Vagina (tissue), 2 donors: ENCODE results near the gene PPDPF. TPM values are rescaled to one million over a fixed set of nuclear protein-coding genes. Genes with fewer than 3 reads are reported as not detected.

Source experiments
- DNase-seq, 2 donors: peaks; one replicate each; pipeline ENCODE4 v3.0.0-alpha.2; 2017; ENCODE audit errors: extremely low spot score in 2 of 2
- H3K27ac ChIP-seq: fragments of 200-600 bp; sonication (generic); one replicate; pipeline ENCODE4 v1.5.1; 2019
- H3K27me3 ChIP-seq: fragments of 200-600 bp; sonication (generic); one replicate; pipeline ENCODE4 v1.5.1; 2019
- H3K36me3 ChIP-seq, 2 donors: fragments of 200-600 bp; sonication (generic); one replicate each; pipeline ENCODE4 v1.5.1; 2017 to 2019
- H3K4me1 ChIP-seq: fragments of 200-600 bp; sonication (generic); one replicate; pipeline ENCODE4 v1.5.1; 2019
- H3K4me3 ChIP-seq, 2 donors: fragments of 200-600 bp; sonication (generic); 1 replicate in 1 of 2; 2 replicates in 1 of 2; pipeline ENCODE4 v1.5.1; 2016 to 2019
- H3K9me3 ChIP-seq: fragments of 200-600 bp; sonication (generic); one replicate; pipeline ENCODE4 v1.5.1; 2019
- CTCF ChIP-seq, 3 experiments: fragments of 450-650 bp in 2 of 3; fragments of 200-600 bp in 1 of 3; sonication (generic) in 1 of 3; IDR thresholded peaks; one replicate each; pipeline ENCODE4 v1.5.1; 2017 to 2019; ENCODE audit warnings: antibody characterized with exemption in 3 of 3, mild to moderate bottlenecking in 2 of 3, moderate library complexity in 2 of 3
- POLR2A ChIP-seq, 2 donors: fragments of 450-650 bp; IDR thresholded peaks; one replicate each; pipeline ENCODE4 v1.6.1; 2017; ENCODE audit warnings: antibody characterized with exemption in 2 of 2, mild to moderate bottlenecking in 2 of 2, moderate library complexity in 2 of 2
- POLR2AphosphoS5 ChIP-seq, 2 donors: sonication (generic); formaldehyde crosslinking; IDR thresholded peaks; one replicate each; pipeline ENCODE4 v1.9.0; 2017; ENCODE audit warnings: antibody characterized with exemption in 2 of 2, mild to moderate bottlenecking in 2 of 2, low read depth in 1 of 2; ENCODE audit not compliant: insufficient read depth in 1 of 2
- intact Hi-C: fragments of 100-400 bp; cut with DNase I; formaldehyde crosslinking; loops from one replicate; pipeline ENCODE4 v1.15.1; 2023
- total RNA-seq: library from RNA; depleted of rRNA; stranded (reverse); fragments of >200 nt; gene quantifications from one replicate; pipeline ENCODE4 v1.2.3, GENCODE V29; 2016

Gene PPDPF
- total RNA-seq, 1 donor from 2014 or later: 198 TPM

DNA sequence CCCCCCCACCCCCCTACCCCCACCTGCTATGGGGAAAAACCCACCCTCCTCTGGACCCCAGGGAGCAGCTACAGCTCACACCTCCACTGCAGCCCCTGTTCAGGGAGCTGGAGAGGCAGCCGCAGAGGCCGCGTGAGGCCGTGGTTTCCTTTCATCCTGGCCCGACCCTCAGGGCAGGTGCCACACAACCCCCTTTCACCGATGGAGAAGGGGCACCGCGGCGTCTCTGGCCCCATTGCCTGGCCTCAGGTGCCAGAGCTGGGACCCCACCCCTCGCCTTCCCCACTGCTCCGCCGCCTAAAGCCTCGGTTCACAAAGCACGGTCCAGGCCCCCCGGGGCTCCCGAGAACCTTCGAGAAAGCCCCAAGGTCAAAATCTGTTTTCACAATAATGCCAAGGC is 36.3 kb upstream of the PPDPF start:
- Histone ChIP-seq H3K9me3 (no peaks in the 10 kb centered on the region), H3K36me3 (no peaks in the 10 kb centered on the region), H3K27me3 (peaks cover 6% of the 10 kb centered on the region), H3K4me3 (no peak overlapping the region), H3K4me1 (no peaks in the 10 kb centered on the region), H3K27ac (no peak overlapping the region)
- intact Hi-C loops: no loop called here
- TF ChIP-seq POLR2AphosphoS5 (IDR thresholded peaks at IDR 0.05; ENCODE audit: insufficient read depth in 1 of 2, low read depth in 1 of 2): no peak
- TF ChIP-seq POLR2A (IDR thresholded peaks at IDR 0.05): no peak
- TF ChIP-seq CTCF (IDR thresholded peaks at IDR 0.05): no peak
- no peak for DNase-seq

- peaks cover 6% of the 10 kb centered on the region for H3K27me3 ChIP-seq
- no peak overlapping the region for H3K4me3 ChIP-seq
- H3K9me3 ChIP-seq: no peaks in the 10 kb centered on the region
- H3K27ac ChIP-seq: no peak overlapping the region
- TF ChIP-seq POLR2A (IDR thresholded peaks at IDR 0.05) (no peak), POLR2AphosphoS5 (IDR thresholded peaks at IDR 0.05; ENCODE audit: insufficient read depth in 1 of 2, low read depth in 1 of 2) (no peak), CTCF (IDR thresholded peaks at IDR 0.05) (no peak)
- no peaks in the 10 kb centered on the region for H3K4me1 ChIP-seq
- intact Hi-C loops: no loop called here
- no peak for DNase-seq
- H3K36me3 ChIP-seq: no peaks in the 10 kb centered on the region
These were observed 35.7 kb upstream of the PPDPF start for GRCh38 chr20:63484651-63485403.

GRCh38 chr20:63486300-63486855 is 34.2 kb upstream of the PPDPF start:
- H3K27me3 ChIP-seq: peaks cover 9% of the 10 kb centered on the region
- no peak for TF ChIP-seq CTCF (IDR thresholded peaks at IDR 0.05)
- TF ChIP-seq POLR2A (IDR thresholded peaks at IDR 0.05): no peak
- no peak for TF ChIP-seq POLR2AphosphoS5 (IDR thresholded peaks at IDR 0.05; ENCODE audit: insufficient read depth in 1 of 2, low read depth in 1 of 2)
- H3K4me1 ChIP-seq: no peaks in the 10 kb centered on the region
- DNase-seq: no peak
- H3K4me3 ChIP-seq: no peak overlapping the region
- intact Hi-C loops: no loop called here
- H3K9me3 ChIP-seq: no peaks in the 10 kb centered on the region
- H3K36me3 ChIP-seq: no peaks in the 10 kb centered on the region
- H3K27ac ChIP-seq: no peak overlapping the region

- no peaks in the 10 kb centered on the region for H3K4me1 ChIP-seq
These were observed 33.3 kb upstream of the PPDPF start for GRCh38 chr20:63487116-63487764.

More at GRCh38 chr20:63487116-63487764, 33.3 kb upstream of the PPDPF start:
- no peak for TF ChIP-seq POLR2A (IDR thresholded peaks at IDR 0.05)
- TF ChIP-seq POLR2AphosphoS5 (IDR thresholded peaks at IDR 0.05; ENCODE audit: insufficient read depth in 1 of 2, low read depth in 1 of 2): no peak
- TF ChIP-seq CTCF (IDR thresholded peaks at IDR 0.05): no peak
- intact Hi-C loops: no loop called here
- H3K4me3 ChIP-seq: no peak overlapping the region
- DNase-seq: no peak
- peaks cover 9% of the 10 kb centered on the region for H3K27me3 ChIP-seq
- H3K9me3 ChIP-seq: no peaks in the 10 kb centered on the region
- H3K36me3 ChIP-seq: no peaks in the 10 kb centered on the region
- H3K27ac ChIP-seq: no peak overlapping the region
